ENCODE data around the gene CLINT1. TPM values are rescaled to one million over a fixed set of nuclear protein-coding genes. Genes with fewer than 3 reads are reported as not detected.

The CLINT1 gene
- total and polyA plus RNA-seq, 2 donors from 2014 or later, result 34.1 to 173 TPM

- FAIRE-seq (no peak), DNase-seq (no peak)
- Histone ChIP-seq H3K4me3 (ENCODE audit: low read length in 3 of 3) (no peak overlapping the region), H3K9ac (ENCODE audit: low read length in 3 of 3) (no peak overlapping the region), H3K27me3 (ENCODE audit: control insufficient read depth, insufficient read depth, low read length) (no peaks in the 10 kb centered on the region), H3K27ac (ENCODE audit: low read depth in 2 of 2, low read length in 2 of 2) (no peak overlapping the region), H3K9me3 (ENCODE audit: control insufficient read depth in 2 of 3, insufficient read depth in 1 of 3, low read length in 3 of 3) (no peaks in the 10 kb centered on the region), H3K36me3 (ENCODE audit: control insufficient read depth in 2 of 3, insufficient read depth in 3 of 3, low read length in 3 of 3) (peaks cover 8 to 27% (median 16%) of the 10 kb centered on the region in 3 donors), H3K4me1 (ENCODE audit: control insufficient read depth in 2 of 3, insufficient read depth in 2 of 3, low read depth in 1 of 3, low read length in 3 of 3) (peaks cover 0 to 3% (median 0%) of the 10 kb centered on the region in 3 donors)
- intact Hi-C loops (cut with DNase I), result no loop called here
- TF ChIP-seq, protein P1, sequence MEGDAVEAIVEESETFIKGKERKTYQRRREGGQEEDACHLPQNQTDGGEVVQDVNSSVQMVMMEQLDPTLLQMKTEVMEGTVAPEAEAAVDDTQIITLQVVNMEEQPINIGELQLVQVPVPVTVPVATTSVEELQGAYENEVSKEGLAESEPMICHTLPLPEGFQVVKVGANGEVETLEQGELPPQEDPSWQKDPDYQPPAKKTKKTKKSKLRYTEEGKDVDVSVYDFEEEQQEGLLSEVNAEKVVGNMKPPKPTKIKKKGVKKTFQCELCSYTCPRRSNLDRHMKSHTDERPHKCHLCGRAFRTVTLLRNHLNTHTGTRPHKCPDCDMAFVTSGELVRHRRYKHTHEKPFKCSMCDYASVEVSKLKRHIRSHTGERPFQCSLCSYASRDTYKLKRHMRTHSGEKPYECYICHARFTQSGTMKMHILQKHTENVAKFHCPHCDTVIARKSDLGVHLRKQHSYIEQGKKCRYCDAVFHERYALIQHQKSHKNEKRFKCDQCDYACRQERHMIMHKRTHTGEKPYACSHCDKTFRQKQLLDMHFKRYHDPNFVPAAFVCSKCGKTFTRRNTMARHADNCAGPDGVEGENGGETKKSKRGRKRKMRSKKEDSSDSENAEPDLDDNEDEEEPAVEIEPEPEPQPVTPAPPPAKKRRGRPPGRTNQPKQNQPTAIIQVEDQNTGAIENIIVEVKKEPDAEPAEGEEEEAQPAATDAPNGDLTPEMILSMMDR (IDR thresholded peaks at IDR 0.05; ENCODE audit: borderline replicate concordance, extremely low read depth, insufficient read depth), result no peak
These were observed 50.9 kb downstream of the CLINT1 start for GRCh38 chr5:157808043-157808442.

GRCh38 chr5:157802736-157803135 is 56.2 kb downstream of the CLINT1 start:
- DNase-seq (no peak), FAIRE-seq (no peak)
- H3K9ac ChIP-seq (ENCODE audit: low read length in 3 of 3), result no peak overlapping the region
- intact Hi-C loops (cut with DNase I), result no loop called here
- no peaks in the 10 kb centered on the region for H3K9me3 ChIP-seq (ENCODE audit: control insufficient read depth in 2 of 3, insufficient read depth in 1 of 3, low read length in 3 of 3)
- H3K27me3 ChIP-seq (ENCODE audit: control insufficient read depth, insufficient read depth, low read length), result no peaks in the 10 kb centered on the region
- no peaks in the 10 kb centered on the region for H3K4me1 ChIP-seq (ENCODE audit: control insufficient read depth in 2 of 3, insufficient read depth in 2 of 3, low read depth in 1 of 3, low read length in 3 of 3)
- TF ChIP-seq, protein P1 (IDR thresholded peaks at IDR 0.05; ENCODE audit: borderline replicate concordance, extremely low read depth, insufficient read depth), result no peak
- no peak overlapping the region for H3K4me3 ChIP-seq (ENCODE audit: low read length in 3 of 3)
- peaks cover 3 to 16% (median 6%) of the 10 kb centered on the region in 3 donors for H3K36me3 ChIP-seq (ENCODE audit: control insufficient read depth in 2 of 3, insufficient read depth in 3 of 3, low read length in 3 of 3)
- no peak overlapping the region for H3K27ac ChIP-seq (ENCODE audit: low read depth in 2 of 2, low read length in 2 of 2)

DNA sequence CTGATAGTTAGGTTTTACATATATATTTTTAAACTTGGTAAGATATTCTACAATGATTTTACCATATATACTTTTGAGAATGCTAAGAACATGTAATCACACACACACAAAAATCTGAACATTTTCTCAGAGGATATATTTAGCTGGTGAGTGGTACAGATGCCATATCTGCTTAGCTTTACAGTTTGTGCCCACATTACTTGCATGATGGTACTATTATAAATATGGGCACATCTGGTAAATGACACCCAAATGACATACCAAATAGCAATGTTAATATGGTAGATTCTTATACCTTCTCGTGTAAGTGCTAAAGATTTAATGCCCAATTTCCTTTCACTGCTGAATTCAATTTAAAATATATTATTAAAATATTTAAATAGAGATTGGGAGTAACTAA is 58.8 kb downstream of the CLINT1 start:
- Histone ChIP-seq H3K36me3 (ENCODE audit: control insufficient read depth in 2 of 3, insufficient read depth in 3 of 3, low read length in 3 of 3) (peaks cover 3 to 8% (median 5%) of the 10 kb centered on the region in 3 donors), H3K27ac (ENCODE audit: low read depth in 2 of 2, low read length in 2 of 2) (no peak overlapping the region), H3K4me3 (ENCODE audit: low read length in 3 of 3) (no peak overlapping the region), H3K9ac (ENCODE audit: low read length in 3 of 3) (no peak overlapping the region), H3K27me3 (ENCODE audit: control insufficient read depth, insufficient read depth, low read length) (no peaks in the 10 kb centered on the region), H3K4me1 (ENCODE audit: control insufficient read depth in 2 of 3, insufficient read depth in 2 of 3, low read depth in 1 of 3, low read length in 3 of 3) (no peaks in the 10 kb centered on the region), H3K9me3 (ENCODE audit: control insufficient read depth in 2 of 3, insufficient read depth in 1 of 3, low read length in 3 of 3) (no peaks in the 10 kb centered on the region)
- intact Hi-C loops (cut with DNase I), result no loop called here
- DNase-seq, result no peak
- no peak for FAIRE-seq
- TF ChIP-seq, protein P1 (IDR thresholded peaks at IDR 0.05; ENCODE audit: borderline replicate concordance, extremely low read depth, insufficient read depth), result no peak

DNA sequence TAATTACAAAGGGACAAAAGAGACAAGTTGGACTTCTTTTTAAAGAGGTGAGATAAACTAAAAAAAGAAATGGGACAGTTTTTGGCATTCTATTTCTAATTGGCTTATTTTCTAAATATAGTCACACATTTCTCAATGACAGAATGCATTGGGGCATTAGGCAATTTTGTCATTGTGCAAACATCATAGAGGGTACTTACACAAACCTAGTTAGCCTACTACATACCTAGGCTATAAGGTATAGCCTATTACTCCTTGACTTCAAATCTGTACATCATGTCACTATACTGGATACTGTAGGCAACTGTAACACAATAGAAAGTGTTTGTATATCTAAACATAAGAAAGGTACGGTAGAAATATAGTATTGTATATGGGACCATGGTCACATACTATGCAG is 59.4 kb downstream of the CLINT1 start:
- Histone ChIP-seq H3K36me3 (ENCODE audit: control insufficient read depth in 2 of 3, insufficient read depth in 3 of 3, low read length in 3 of 3) (peaks cover 3 to 7% (median 4%) of the 10 kb centered on the region in 3 donors), H3K9ac (ENCODE audit: low read length in 3 of 3) (no peak overlapping the region), H3K27me3 (ENCODE audit: control insufficient read depth, insufficient read depth, low read length) (no peaks in the 10 kb centered on the region), H3K27ac (ENCODE audit: low read depth in 2 of 2, low read length in 2 of 2) (no peak overlapping the region), H3K4me3 (ENCODE audit: low read length in 3 of 3) (no peak overlapping the region), H3K9me3 (ENCODE audit: control insufficient read depth in 2 of 3, insufficient read depth in 1 of 3, low read length in 3 of 3) (no peaks in the 10 kb centered on the region), H3K4me1 (ENCODE audit: control insufficient read depth in 2 of 3, insufficient read depth in 2 of 3, low read depth in 1 of 3, low read length in 3 of 3) (no peaks in the 10 kb centered on the region)
- FAIRE-seq (no peak), DNase-seq (no peak)
- TF ChIP-seq, protein P1 (IDR thresholded peaks at IDR 0.05; ENCODE audit: borderline replicate concordance, extremely low read depth, insufficient read depth), result no peak
- intact Hi-C loops (cut with DNase I), result no loop called here

All from kidney (tissue), 14 donors.